GM19238 (cell line): Measurements from ENCODE around the gene TUBB4B.

Experiments used
- DNase-seq: peaks from one replicate; pipeline ENCODE4 v3.0.0; 2011; ENCODE audit warnings: low spot score; ENCODE audit not compliant: insufficient read length

The TUBB4B gene

GRCh38 chr9:137225699-137226331, 15.3 kb upstream of the TUBB4B start:
- DNase-seq, result no peak

- no peak for DNase-seq
Observed at GRCh38 chr9:137226338-137227053, 14.6 kb upstream of the TUBB4B start.

- DNase-seq, result peak; percentile 83
Observed at GRCh38 chr9:137227054-137227852, 13.8 kb upstream of the TUBB4B start, which contains the start of gene RNF224. TSS of gene RNF224 (plus strand) at chr9:137227502. CDS start at chr9:137228336, 834 bp downstream.

DNA sequence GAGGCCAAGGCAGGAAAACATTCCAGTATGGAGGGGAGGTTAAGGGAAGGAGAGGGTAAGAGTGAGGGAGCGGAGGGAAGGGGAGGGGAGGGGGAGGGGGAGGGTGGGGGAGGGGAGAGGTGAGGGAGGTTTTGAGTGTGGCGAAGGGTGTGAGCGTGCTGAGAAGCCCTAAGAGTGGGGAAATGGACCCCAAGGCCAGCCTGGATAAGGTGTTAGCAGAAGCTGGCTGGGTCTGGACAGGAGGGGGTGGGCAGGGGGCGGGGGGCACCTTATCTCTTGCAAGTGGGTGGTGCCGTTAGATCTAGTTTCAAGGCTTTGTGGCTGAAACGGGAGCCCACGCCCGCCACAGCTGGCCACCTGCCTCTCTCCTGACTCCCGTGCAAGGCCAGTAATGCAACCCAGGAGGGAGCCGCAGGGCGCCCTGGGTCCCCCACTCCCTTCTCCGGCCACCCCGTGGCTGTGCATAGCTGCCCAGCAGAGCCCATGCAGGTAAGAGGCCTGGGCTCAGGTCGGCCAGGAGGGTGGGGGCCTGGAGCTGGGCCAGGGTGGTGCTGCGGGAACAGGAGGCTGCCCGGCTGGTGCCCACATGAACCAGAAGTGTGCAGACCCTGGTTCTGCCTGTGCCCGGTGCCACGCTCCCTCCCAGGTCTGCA, 13.1 kb upstream of the TUBB4B start:
- no peak for DNase-seq

- DNase-seq, result no peak
Observed at GRCh38 chr9:137228506-137228967, 12.6 kb upstream of the TUBB4B start.

DNA sequence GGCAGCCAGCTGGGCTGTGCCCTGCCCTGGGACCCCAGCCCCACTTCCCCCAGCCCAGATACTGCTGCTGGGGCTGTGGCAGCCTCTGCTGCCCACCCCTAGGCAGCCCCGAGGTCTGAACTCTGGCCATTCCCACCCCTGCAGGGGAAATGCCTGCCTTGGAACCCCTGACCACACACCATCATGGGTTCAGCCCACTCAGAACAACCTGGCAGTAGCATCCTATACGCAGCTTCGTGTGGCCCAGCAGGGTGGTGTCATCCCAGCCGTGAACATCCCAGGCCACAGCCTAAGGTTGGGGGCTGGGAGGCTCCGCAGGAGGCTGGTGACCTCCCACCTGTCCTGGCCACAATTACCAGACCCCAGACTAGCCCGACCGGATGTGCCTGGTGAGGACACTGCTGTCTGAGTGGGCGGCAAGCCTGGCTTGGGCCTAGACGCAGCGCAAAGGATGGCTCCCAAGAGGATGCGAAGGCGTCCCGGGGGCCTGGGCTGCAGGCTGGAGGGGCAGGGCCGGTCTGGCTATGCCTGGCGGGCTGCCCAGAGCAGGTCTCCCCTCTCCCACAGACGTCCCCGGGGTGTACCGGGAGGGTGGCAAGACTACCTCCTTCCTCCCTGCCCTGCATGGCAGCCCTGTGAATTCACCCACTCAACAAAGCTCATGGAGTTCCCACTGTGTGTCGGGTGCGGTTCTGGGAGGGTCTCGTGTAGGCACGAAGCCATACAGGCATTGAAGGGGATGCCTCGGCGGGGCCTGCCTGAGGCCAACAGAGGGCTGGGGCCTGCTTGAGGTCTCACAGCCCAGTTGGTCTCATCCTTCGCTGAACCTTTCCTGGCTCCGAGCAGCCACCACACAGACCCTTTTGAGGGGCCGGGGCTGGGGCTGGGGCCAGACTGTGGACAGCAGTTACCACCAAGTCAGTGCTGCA, 11.9 kb upstream of the TUBB4B start:
- no peak for DNase-seq

DNA sequence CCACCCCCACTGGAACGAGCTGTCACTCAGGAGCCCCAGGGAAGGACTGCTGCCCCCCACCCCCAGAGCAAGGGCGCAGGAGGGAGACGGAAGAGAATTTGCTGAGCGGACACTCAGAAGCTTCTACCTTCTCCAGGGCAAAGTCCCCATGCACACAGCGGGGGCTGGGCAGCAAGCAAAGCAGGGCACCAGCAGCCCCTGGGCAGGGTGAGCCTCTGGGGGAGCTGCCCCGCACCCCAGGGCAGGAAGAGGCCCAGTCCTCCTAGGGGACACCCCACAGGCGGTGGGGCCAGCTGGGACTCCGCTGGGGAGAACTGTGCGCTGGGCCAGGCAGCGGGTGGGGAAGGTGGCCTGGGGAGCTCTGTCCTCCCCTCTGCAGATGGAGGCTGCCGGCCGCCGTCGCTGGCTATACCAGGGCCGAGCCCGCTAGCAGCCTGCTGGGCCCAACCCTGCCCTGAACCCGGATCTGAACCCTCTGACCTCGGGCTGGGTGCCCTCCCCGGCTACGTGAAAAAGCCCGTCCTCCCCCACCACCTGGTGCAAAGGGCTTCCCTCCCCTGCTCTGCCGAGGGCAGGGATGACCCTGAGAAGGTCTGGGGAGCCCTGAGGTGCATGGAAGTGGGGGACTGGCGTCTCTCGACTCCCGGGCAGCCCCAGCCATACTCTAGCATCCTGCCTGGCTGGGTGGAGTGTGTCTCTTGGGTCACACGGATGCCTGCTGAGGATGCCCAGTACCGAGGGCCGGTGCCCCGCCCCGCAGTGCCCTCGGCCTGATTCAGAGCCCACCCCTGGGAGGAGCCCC, 11.0 kb upstream of the TUBB4B start:
- no peak for DNase-seq

DNA sequence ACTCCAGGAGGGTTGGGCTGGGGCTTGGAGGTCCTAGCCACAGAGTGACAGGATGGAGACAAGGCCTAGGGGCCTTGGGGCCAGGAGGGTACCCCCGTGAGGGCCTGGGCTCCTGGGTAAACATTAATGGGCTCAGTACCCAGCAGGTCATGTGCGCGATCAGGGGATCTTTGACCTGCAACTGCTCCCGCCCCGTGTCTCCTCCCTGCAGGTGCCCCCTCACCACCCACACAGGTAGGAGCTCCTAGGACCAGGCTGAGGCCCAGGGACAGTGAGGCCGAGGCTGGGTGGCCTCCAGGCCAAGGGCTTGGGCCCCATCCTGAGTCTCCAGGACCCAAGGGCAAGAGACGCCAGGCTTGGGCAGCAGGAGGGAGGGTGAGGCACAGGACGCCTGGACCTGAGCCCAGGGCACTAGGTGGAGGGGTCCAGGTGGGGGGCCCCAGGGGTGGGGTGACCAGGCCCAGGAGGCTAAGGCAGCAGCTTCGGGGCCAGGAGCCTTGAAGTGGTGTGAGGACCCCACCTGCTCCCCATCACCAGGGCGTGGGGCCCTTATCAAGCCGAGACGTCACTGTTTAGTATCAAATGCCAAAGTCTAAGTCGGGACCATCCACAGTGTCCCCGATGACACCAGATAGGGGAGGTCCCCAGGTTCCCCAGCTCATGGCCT, 10.2 kb upstream of the TUBB4B start, which contains the start of gene SLC34A3:
Gene SLC34A3 (plus strand): TSS at position 197 of the 667 bp plus-strand sequence. CDS start 802 bp downstream, outside the sequence.
- DNase-seq, result no peak

- DNase-seq, result no peak
Observed at GRCh38 chr9:137231372-137232039, 9.6 kb upstream of the TUBB4B start.

GRCh38 chr9:137232101-137232500, 9.0 kb upstream of the TUBB4B start:
- no peak for DNase-seq

DNA sequence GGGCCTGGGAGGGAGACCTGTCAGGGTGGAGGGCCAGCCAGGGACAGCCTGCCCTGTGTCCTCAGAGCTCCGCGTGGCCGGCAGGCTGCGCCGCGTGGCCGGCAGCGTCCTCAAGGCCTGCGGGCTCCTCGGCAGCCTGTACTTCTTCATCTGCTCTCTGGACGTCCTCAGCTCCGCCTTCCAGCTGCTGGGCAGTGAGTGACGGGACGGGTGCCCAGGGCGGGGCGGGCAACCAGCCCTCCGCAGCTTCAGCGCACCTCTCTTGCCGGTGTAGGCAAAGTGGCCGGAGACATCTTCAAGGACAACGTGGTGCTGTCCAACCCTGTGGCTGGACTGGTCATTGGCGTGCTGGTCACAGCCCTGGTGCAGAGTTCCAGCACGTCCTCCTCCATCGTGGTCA, 8.6 kb upstream of the TUBB4B start:
- DNase-seq, result no peak

DNA sequence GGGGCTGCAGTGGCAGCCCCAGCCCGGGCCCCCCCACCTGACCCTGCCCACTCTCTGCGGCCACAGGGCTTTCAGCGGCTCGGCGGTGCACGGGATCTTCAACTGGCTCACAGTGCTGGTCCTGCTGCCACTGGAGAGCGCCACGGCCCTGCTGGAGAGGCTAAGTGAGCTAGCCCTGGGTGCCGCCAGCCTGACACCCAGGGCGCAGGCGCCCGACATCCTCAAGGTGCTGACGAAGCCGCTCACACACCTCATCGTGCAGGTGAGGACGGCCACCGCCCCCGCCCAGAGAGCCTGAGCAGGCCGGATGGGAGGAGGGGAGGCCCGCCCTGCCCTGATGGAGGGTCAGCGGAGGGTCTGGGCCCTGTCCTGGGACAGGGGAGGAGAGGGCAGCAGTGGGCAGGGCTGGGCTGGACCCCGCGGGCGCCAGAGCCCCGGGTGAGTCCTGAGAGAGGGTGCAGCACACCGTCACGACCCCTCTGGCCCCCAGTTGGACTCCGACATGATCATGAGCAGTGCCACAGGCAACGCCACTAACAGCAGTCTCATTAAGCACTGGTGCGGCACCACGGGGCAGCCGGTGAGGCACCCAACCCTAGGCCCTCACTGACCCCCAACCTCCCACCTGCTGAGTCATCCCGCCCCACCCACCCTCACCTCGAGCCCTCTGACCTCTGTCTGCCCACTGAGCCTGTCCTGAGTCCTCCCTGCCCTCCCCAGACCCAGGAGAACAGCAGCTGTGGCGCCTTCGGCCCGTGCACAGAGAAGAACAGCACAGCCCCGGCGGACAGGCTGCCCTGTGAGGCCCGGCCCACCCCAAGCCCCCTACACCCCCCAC, 7.7 kb upstream of the TUBB4B start:
- no peak for DNase-seq

- DNase-seq, result no peak
Observed at GRCh38 chr9:137234055-137234697, 6.9 kb upstream of the TUBB4B start.

DNA sequence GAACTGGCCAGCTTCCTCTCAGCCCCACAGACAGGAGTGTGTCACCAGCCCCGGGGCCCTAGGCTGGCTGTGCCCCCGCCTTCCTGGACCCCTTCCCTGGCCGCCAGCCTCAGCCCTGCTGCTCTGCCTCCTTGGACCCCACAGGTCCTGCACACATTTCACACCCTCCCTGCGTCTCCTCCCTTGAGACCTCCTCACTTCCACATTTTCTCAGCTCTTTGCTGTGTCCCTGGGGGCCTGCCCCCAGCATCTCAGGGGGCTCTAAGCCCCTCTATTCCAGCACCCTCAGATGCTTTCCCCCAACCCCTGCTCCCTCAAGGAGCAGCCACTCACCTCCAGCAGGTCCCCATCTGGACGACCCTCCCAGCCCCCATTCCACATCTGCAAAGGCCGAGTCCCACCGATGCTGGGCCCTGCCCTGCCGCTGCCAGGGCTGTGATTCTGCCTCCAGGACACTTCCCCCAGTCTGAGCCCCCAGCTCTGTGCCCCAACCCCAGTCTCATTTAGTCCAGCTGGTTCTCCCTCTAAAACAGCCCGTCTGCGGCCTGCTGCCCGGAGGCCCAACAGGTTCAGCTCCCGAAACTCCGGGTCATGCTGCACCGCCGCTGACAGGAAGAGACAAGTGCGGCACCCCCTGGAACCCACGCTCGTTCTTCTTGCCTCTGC, 6.2 kb upstream of the TUBB4B start:
- no peak for DNase-seq

- DNase-seq, result no peak
Observed at GRCh38 chr9:137235424-137236237, 5.5 kb upstream of the TUBB4B start.
